ENCODE data around the gene TFEB.

- TF ChIP-seq TCF12 (IDR thresholded peaks at IDR 0.05; ENCODE audit: low read depth) (no peak), EGR1 (IDR thresholded peaks at IDR 0.05) (no peak), ZBTB7A (IDR thresholded peaks at IDR 0.05; ENCODE audit: low read depth) (no peak), EP300 (IDR thresholded peaks at IDR 0.05; ENCODE audit: borderline replicate concordance) (no peak)
- TF ChIP-seq, protein P1, sequence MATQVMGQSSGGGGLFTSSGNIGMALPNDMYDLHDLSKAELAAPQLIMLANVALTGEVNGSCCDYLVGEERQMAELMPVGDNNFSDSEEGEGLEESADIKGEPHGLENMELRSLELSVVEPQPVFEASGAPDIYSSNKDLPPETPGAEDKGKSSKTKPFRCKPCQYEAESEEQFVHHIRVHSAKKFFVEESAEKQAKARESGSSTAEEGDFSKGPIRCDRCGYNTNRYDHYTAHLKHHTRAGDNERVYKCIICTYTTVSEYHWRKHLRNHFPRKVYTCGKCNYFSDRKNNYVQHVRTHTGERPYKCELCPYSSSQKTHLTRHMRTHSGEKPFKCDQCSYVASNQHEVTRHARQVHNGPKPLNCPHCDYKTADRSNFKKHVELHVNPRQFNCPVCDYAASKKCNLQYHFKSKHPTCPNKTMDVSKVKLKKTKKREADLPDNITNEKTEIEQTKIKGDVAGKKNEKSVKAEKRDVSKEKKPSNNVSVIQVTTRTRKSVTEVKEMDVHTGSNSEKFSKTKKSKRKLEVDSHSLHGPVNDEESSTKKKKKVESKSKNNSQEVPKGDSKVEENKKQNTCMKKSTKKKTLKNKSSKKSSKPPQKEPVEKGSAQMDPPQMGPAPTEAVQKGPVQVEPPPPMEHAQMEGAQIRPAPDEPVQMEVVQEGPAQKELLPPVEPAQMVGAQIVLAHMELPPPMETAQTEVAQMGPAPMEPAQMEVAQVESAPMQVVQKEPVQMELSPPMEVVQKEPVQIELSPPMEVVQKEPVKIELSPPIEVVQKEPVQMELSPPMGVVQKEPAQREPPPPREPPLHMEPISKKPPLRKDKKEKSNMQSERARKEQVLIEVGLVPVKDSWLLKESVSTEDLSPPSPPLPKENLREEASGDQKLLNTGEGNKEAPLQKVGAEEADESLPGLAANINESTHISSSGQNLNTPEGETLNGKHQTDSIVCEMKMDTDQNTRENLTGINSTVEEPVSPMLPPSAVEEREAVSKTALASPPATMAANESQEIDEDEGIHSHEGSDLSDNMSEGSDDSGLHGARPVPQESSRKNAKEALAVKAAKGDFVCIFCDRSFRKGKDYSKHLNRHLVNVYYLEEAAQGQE (IDR thresholded peaks at IDR 0.05; ENCODE audit: low read depth): no peak
Measured at GRCh38 chr6:41641352-41641925, 94.0 kb downstream of the TFEB start.

All from Ishikawa (cell line).